ENCODE results near the gene SRRM3. TPM values are rescaled to one million over a fixed set of nuclear protein-coding genes. Genes with fewer than 3 reads are reported as not detected.

SRRM3 gene
- total and polyA plus RNA-seq, 9 of the 15 experiments (the other 6 are each of a cell fraction or from before 2014, with no cell fraction given) = 0.04 to 0.91 (median 0.46) TPM; not detected in 2

- TF ChIP-seq NKRF (IDR thresholded peaks at IDR 0.05; ENCODE audit: borderline replicate concordance) = no peak
- no peak for TF ChIP-seq THAP7 (CRISPR knock-in tag; IDR thresholded peaks at IDR 0.05)
- 0 out of 2 replicates have a peak, but pooled peaks have one; percentile 19 for TF ChIP-seq ZNF584 (CRISPR knock-in tag; IDR thresholded peaks at IDR 0.05; ENCODE audit: low read depth)
- TF ChIP-seq TAF15 (IDR thresholded peaks at IDR 0.05; ENCODE audit: low read depth, low read length) = no peak
- TF ChIP-seq JUND (IDR thresholded peaks at IDR 0.05; ENCODE audit: borderline replicate concordance, low read depth, low read length) = peak; percentile 100
- TF ChIP-seq JUND (tag; IDR thresholded peaks at IDR 0.05; ENCODE audit: borderline replicate concordance, low read depth, low read length) = peak; percentile 99
- peak; percentile 28 for TF ChIP-seq TBP (optimal IDR thresholded peaks at IDR 0.05; ENCODE audit: low read depth, low read length)
- TF ChIP-seq MLLT1 (IDR thresholded peaks at IDR 0.05) = peak; percentile 31 to 62; a peak in 1 of 4 replicates
- peak; percentile 7; the same call in 1 of the 2 replicates for TF ChIP-seq STAT5A (IDR thresholded peaks at IDR 0.05; ENCODE audit: borderline replicate concordance, low read length)
- no peak for TF ChIP-seq ZNF121 (CRISPR knock-in tag; conservative IDR thresholded peaks at IDR 0.05)
- TF ChIP-seq RBBP5 (IDR thresholded peaks at IDR 0.05; ENCODE audit: borderline replicate concordance, insufficient read depth, low read length, poor library complexity, severe bottlenecking) = peak; percentile 46
- TF ChIP-seq CREB1 (IDR thresholded peaks at IDR 0.05) = 0 out of 2 replicates have a peak, but pooled peaks have one; percentile 14
- TF ChIP-seq CREB1 (CRISPR knock-in tag; IDR thresholded peaks at IDR 0.05) = peak; percentile 68; the same call in 1 of the 2 replicates
- TF ChIP-seq ZBED1 (IDR thresholded peaks at IDR 0.05) = no peak
- TF ChIP-seq FOXJ2 (tag; IDR thresholded peaks at IDR 0.05) = no peak
- TF ChIP-seq E2F1 (CRISPR knock-in tag; IDR thresholded peaks at IDR 0.05) = no peak; the same call in 1 of the 2 replicates
- peak in 1 of 2 experiments; percentile 31 for TF ChIP-seq AFF1 (IDR thresholded peaks at IDR 0.05; ENCODE audit: low read depth in 1 of 2, partially characterized antibody in 2 of 2)
Measured at GRCh38 chr7:76291351-76292212, 89.9 kb downstream of the SRRM3 start (continued).

Measured in K562 (cell line).